PFSK-1 (cell line): ENCODE measurements around the gene PNPLA4.

Experiments
- POLR2AphosphoS5 ChIP-seq: IDR thresholded peaks from 2 replicates; pipeline ENCODE4 v1.6.1; 2012; ENCODE audit warnings: low read depth, mild to moderate bottlenecking, control low read depth, low read length, moderate library complexity
- REST ChIP-seq, 2 experiments: IDR thresholded peaks; 2 replicates each; pipeline versions ENCODE4 v1.6.1 to v1.8.0; 2011 to 2012; ENCODE audit warnings: low read depth in 2 of 2, low read length in 2 of 2, control low read depth in 1 of 2, inconsistent platforms in 1 of 2, mild to moderate bottlenecking in 1 of 2, moderate library complexity in 1 of 2; ENCODE audit not compliant: insufficient read depth in 1 of 2

GRCh38 chrX:7926501-7926900, 712 bp downstream of the PNPLA4 start:
- TF ChIP-seq POLR2AphosphoS5 (no peak), REST (IDR thresholded peaks at IDR 0.05; ENCODE audit: insufficient read depth in 1 of 2, low read depth in 2 of 2, low read length in 2 of 2) (no peak)
